ENCODE measurements around the gene AKAP1. TPM values are rescaled to one million over a fixed set of nuclear protein-coding genes. Genes with fewer than 3 reads are reported as not detected.
A peak's percentile ranks its signal among the peaks of the same experiment; 100 is the strongest.
"Not testable (repeated sequence)": the region's sequence is repeated elsewhere in the genome, so short reads cannot be mapped to it uniquely, and the experiment has no call there.

Gene AKAP1
- total RNA-seq, 4 donors from 2014 or later, result 78.6 to 154 (median 95.4) TPM

- ATAC-seq, result peak; percentile 55
- no peak for TF ChIP-seq EP300 (IDR thresholded peaks at IDR 0.05)
- no peak for TF ChIP-seq POLR2A (IDR thresholded peaks at IDR 0.05)
- peak; percentile 72 for TF ChIP-seq POLR2AphosphoS5 (IDR thresholded peaks at IDR 0.05)
- TF ChIP-seq CTCF (IDR thresholded peaks at IDR 0.05), result no peak
- no peaks in the 10 kb centered on the region for H3K36me3 ChIP-seq
These were observed 12.9 kb downstream of the AKAP1 start for GRCh38 chr17:57097832-57098421.

GRCh38 chr17:57099165-57099564 lies 14.1 kb downstream of the AKAP1 start:
- Histone ChIP-seq H3K4me1 (peaks cover 8 to 98% (median 35%) of the 10 kb centered on the region in 3 donors), H3K27me3 (no peaks in the 10 kb centered on the region), H3K4me3 (no peak overlapping the region), H3K27ac (peak overlapping the region; percentile 10 to 98 (median 82)), H3K9me3 (no peaks in the 10 kb centered on the region), H3K36me3 (no peaks in the 10 kb centered on the region)
- WGBS, 2 donors (ENCODE audit: low coverage in 1 of 2), result no CpG with 5 or more reads among the region's 3 CpGs
- no peak for ATAC-seq
- no peak for TF ChIP-seq EP300 (IDR thresholded peaks at IDR 0.05)

More at GRCh38 chr17:57097832-57098421, 12.9 kb downstream of the AKAP1 start:
- Histone ChIP-seq H3K4me3 (no peak overlapping the region), H3K4me1 (peaks cover 10 to 98% (median 39%) of the 10 kb centered on the region in 3 donors), H3K9me3 (no peaks in the 10 kb centered on the region), H3K27me3 (no peaks in the 10 kb centered on the region), H3K27ac (peak overlapping the region; percentile 11 to 98 (median 84))
- WGBS, 2 donors (ENCODE audit: low coverage in 1 of 2), result 8 to 17% methylated on average over 1 to 2 of the region's 2 CpGs

GRCh38 chr17:57102122-57102521 lies 17.1 kb downstream of the AKAP1 start:
- Histone ChIP-seq H3K4me3 (no peak overlapping the region), H3K27ac (peak overlapping the region in 2 of 4 donors; percentile 13 to 98), H3K27me3 (no peaks in the 10 kb centered on the region), H3K4me1 (peaks cover 0 to 97% (median 19%) of the 10 kb centered on the region in 3 donors), H3K36me3 (peaks cover 0 to 15% of the 10 kb centered on the region in 2 donors), H3K9me3 (no peaks in the 10 kb centered on the region)
- TF ChIP-seq CTCF (IDR thresholded peaks at IDR 0.05) (no peak), POLR2AphosphoS5 (IDR thresholded peaks at IDR 0.05) (no peak), POLR2A (IDR thresholded peaks at IDR 0.05) (no peak), EP300 (IDR thresholded peaks at IDR 0.05) (no peak)
- no peak for ATAC-seq
- 80 to 81% methylated on average over 4 of the region's 4 CpGs for WGBS, 2 donors (ENCODE audit: low coverage in 1 of 2)

- H3K9me3 ChIP-seq, ATAC-seq, H3K4me3 ChIP-seq, H3K27me3 ChIP-seq: not testable (repeated sequence)
- WGBS, 2 donors (ENCODE audit: low coverage in 1 of 2), result 88 to 93% methylated on average over 5 to 11 of the region's 12 CpGs
- peaks cover 0 to 97% (median 16%) of the 10 kb centered on the region in 3 donors for H3K4me1 ChIP-seq
- H3K27ac ChIP-seq, result peak overlapping the region in 2 of 4 donors; percentile 8 to 13
- H3K36me3 ChIP-seq, result peaks cover 0 to 15% of the 10 kb centered on the region in 2 donors
These were observed 17.6 kb downstream of the AKAP1 start for GRCh38 chr17:57102660-57103059.

GRCh38 chr17:57104461-57105175 lies 19.6 kb downstream of the AKAP1 start:
- no peak overlapping the region for H3K27ac ChIP-seq
- TF ChIP-seq POLR2A (IDR thresholded peaks at IDR 0.05) (no peak), POLR2AphosphoS5 (IDR thresholded peaks at IDR 0.05) (no peak), EP300 (IDR thresholded peaks at IDR 0.05) (no peak), CTCF (IDR thresholded peaks at IDR 0.05) (no peak)
- peaks cover 0 to 15% of the 10 kb centered on the region in 2 donors for H3K36me3 ChIP-seq
- no peaks in the 10 kb centered on the region for H3K27me3 ChIP-seq
- no peak for ATAC-seq
- no peaks in the 10 kb centered on the region for H3K9me3 ChIP-seq
- WGBS, 2 donors (ENCODE audit: low coverage in 1 of 2), result 83 to 89% methylated on average over 1 to 6 of the region's 7 CpGs
- no peak overlapping the region for H3K4me3 ChIP-seq
- peaks cover 2 to 97% (median 11%) of the 10 kb centered on the region in 3 donors for H3K4me1 ChIP-seq

GRCh38 chr17:57105591-57105990 lies 20.5 kb downstream of the AKAP1 start:
- Histone ChIP-seq H3K36me3 (peaks cover 0 to 15% of the 10 kb centered on the region in 2 donors), H3K27me3 (no peaks in the 10 kb centered on the region), H3K4me1 (peaks cover 9 to 97% (median 21%) of the 10 kb centered on the region in 3 donors), H3K27ac (no peak overlapping the region), H3K9me3 (no peaks in the 10 kb centered on the region), H3K4me3 (no peak overlapping the region)
- ATAC-seq, result no peak
- TF ChIP-seq POLR2AphosphoS5 (IDR thresholded peaks at IDR 0.05), result no peak
- TF ChIP-seq CTCF (IDR thresholded peaks at IDR 0.05), result no peak
- TF ChIP-seq POLR2A (IDR thresholded peaks at IDR 0.05), result no peak
- no peak for TF ChIP-seq EP300 (IDR thresholded peaks at IDR 0.05)
- WGBS, 2 donors (ENCODE audit: low coverage in 1 of 2), result no CpG with 5 or more reads among the region's 8 CpGs

All from gastroesophageal sphincter (tissue), 4 donors.